ENCODE measurements around the gene COL16A1.

COL16A1 gene

GRCh38 chr1:31647106-31647505, 56.7 kb downstream of the COL16A1 start:
- TF ChIP-seq EZH2phosphoT487 (IDR thresholded peaks at IDR 0.05; ENCODE audit: low read length) (no peak), CTCF (IDR thresholded peaks at IDR 0.05; ENCODE audit: low read length) (no peak), EZH2 (optimal IDR thresholded peaks at IDR 0.05; ENCODE audit: low read depth, low read length) (no peak)
- no peaks in the 10 kb centered on the region for H3K36me3 ChIP-seq (replicated peaks; ENCODE audit: insufficient read depth, low read length)
- no peak overlapping the region for H2AFZ ChIP-seq (ENCODE audit: low read length)
- no peaks in the 10 kb centered on the region for H3K9me2 ChIP-seq (replicated peaks; ENCODE audit: insufficient read depth, low read length)
- DNase-seq: no peak
- H4K20me1 ChIP-seq (ENCODE audit: insufficient read depth, low read length): no peaks in the 10 kb centered on the region
- H3K79me2 ChIP-seq (ENCODE audit: low read length): peaks cover 25% of the 10 kb centered on the region
- H3K4me2 ChIP-seq (ENCODE audit: low read depth, low read length): no peak overlapping the region
- peaks cover 10% of the 10 kb centered on the region; the same call in 1 of the 2 replicates for H3K27me3 ChIP-seq (replicated peaks; ENCODE audit: insufficient read depth, low read length)
- H3K4me1 ChIP-seq (ENCODE audit: low read length): peaks cover 7% of the 10 kb centered on the region
- no peak overlapping the region for H3K27ac ChIP-seq (ENCODE audit: low read length)
- no peaks in the 10 kb centered on the region for H3K9me3 ChIP-seq (replicated peaks; ENCODE audit: insufficient read depth, low read length)
- H3F3A ChIP-seq (ENCODE audit: insufficient read depth, low read length): no peaks in the 10 kb centered on the region
- H3K4me3 ChIP-seq (ENCODE audit: low read length): no peak overlapping the region
- H3K9ac ChIP-seq (ENCODE audit: low read length): no peak overlapping the region

- Histone ChIP-seq H3K79me2 (ENCODE audit: low read length) (peaks cover 29% of the 10 kb centered on the region), H3K4me2 (ENCODE audit: low read depth, low read length) (no peak overlapping the region), H3K4me3 (ENCODE audit: low read length) (no peak overlapping the region), H3K9me3 (replicated peaks; ENCODE audit: insufficient read depth, low read length) (no peaks in the 10 kb centered on the region), H2AFZ (ENCODE audit: low read length) (no peak overlapping the region), H3K4me1 (ENCODE audit: low read length) (peaks cover 7% of the 10 kb centered on the region), H3K9ac (ENCODE audit: low read length) (no peak overlapping the region), H4K20me1 (ENCODE audit: insufficient read depth, low read length) (no peaks in the 10 kb centered on the region), H3K36me3 (replicated peaks; ENCODE audit: insufficient read depth, low read length) (no peaks in the 10 kb centered on the region), H3K9me2 (replicated peaks; ENCODE audit: insufficient read depth, low read length) (no peaks in the 10 kb centered on the region), H3K27ac (ENCODE audit: low read length) (no peak overlapping the region), H3K27me3 (replicated peaks; ENCODE audit: insufficient read depth, low read length) (peaks cover 7% of the 10 kb centered on the region; the same call in 1 of the 2 replicates), H3F3A (ENCODE audit: insufficient read depth, low read length) (no peaks in the 10 kb centered on the region)
- no peak for TF ChIP-seq EZH2phosphoT487 (IDR thresholded peaks at IDR 0.05; ENCODE audit: low read length)
- TF ChIP-seq CTCF (IDR thresholded peaks at IDR 0.05; ENCODE audit: low read length): no peak
- TF ChIP-seq EZH2 (optimal IDR thresholded peaks at IDR 0.05; ENCODE audit: low read depth, low read length): no peak
- no peak for DNase-seq
These were observed 57.4 kb downstream of the COL16A1 start for GRCh38 chr1:31646259-31646960.

- Histone ChIP-seq H3K9me3 (replicated peaks; ENCODE audit: insufficient read depth, low read length) (no peaks in the 10 kb centered on the region), H4K20me1 (ENCODE audit: insufficient read depth, low read length) (no peaks in the 10 kb centered on the region), H3K27ac (ENCODE audit: low read length) (peak overlapping the region; percentile 71; the same call in 1 of the 2 replicates), H3K4me2 (ENCODE audit: low read depth, low read length) (peak overlapping the region; percentile 80), H3K79me2 (ENCODE audit: low read length) (peaks cover 41% of the 10 kb centered on the region), H3K9me2 (replicated peaks; ENCODE audit: insufficient read depth, low read length) (no peaks in the 10 kb centered on the region), H3F3A (ENCODE audit: insufficient read depth, low read length) (no peaks in the 10 kb centered on the region), H3K27me3 (replicated peaks; ENCODE audit: insufficient read depth, low read length) (no peaks in the 10 kb centered on the region), H2AFZ (ENCODE audit: low read length) (peak overlapping the region; percentile 57), H3K4me3 (ENCODE audit: low read length) (peak overlapping the region; percentile 97), H3K9ac (ENCODE audit: low read length) (peak overlapping the region; percentile 96), H3K4me1 (ENCODE audit: low read length) (peaks cover 7% of the 10 kb centered on the region), H3K36me3 (replicated peaks; ENCODE audit: insufficient read depth, low read length) (no peaks in the 10 kb centered on the region)
- no peak for DNase-seq
- TF ChIP-seq EZH2phosphoT487 (IDR thresholded peaks at IDR 0.05; ENCODE audit: low read length): no peak
- TF ChIP-seq EZH2 (optimal IDR thresholded peaks at IDR 0.05; ENCODE audit: low read depth, low read length): no peak
- TF ChIP-seq CTCF (IDR thresholded peaks at IDR 0.05; ENCODE audit: low read length): no peak
These were observed 58.6 kb downstream of the COL16A1 start for GRCh38 chr1:31645274-31645568.

All from MM.1S (cell line).